ENCODE results near the gene GRIK4. TPM values are rescaled to one million over a fixed set of nuclear protein-coding genes. Genes with fewer than 3 reads are reported as not detected.

The GRIK4 gene
- total and polyA plus RNA-seq, 4 donors = 0.05 to 0.25 (median 0.06) TPM; not detected in 1

GRCh38 chr11:120863359-120863758 is 351.8 kb downstream of the GRIK4 start:
- H3K4me1 ChIP-seq (ENCODE audit: control insufficient read depth in 4 of 4, insufficient read depth in 4 of 4, low read length in 3 of 4) = no peaks in the 10 kb centered on the region
- no peaks in the 10 kb centered on the region for H3K9me3 ChIP-seq (ENCODE audit: control insufficient read depth in 4 of 4, low read length in 3 of 4)
- H3K4me3 ChIP-seq (ENCODE audit: low read depth in 1 of 3, low read length in 3 of 3) = no peak overlapping the region
- H3K36me3 ChIP-seq (ENCODE audit: control insufficient read depth in 4 of 4, insufficient read depth in 3 of 4, low read depth in 1 of 4, low read length in 3 of 4) = no peaks in the 10 kb centered on the region
- no peak for DNase-seq (ENCODE audit: low spot score)
- no peak overlapping the region for H3K9ac ChIP-seq (ENCODE audit: low read depth in 1 of 2, low read length in 2 of 2)
- H3K27me3 ChIP-seq (ENCODE audit: control insufficient read depth in 4 of 4, insufficient read depth in 4 of 4, low read length in 3 of 4) = peaks cover 0 to 2% (median 0%) of the 10 kb centered on the region in 4 donors
- 96% methylated on average over 2 of the region's 2 CpGs for WGBS
- TF ChIP-seq TAF1 (conservative IDR thresholded peaks at IDR 0.05) (no peak), SP1 (IDR thresholded peaks at IDR 0.05) (no peak), HNF4G (IDR thresholded peaks at IDR 0.05) (no peak), MAX (IDR thresholded peaks at IDR 0.05) (no peak), RAD21 (IDR thresholded peaks at IDR 0.05) (no peak), FOXA1 (IDR thresholded peaks at IDR 0.05) (no peak), CTCF (IDR thresholded peaks at IDR 0.05; ENCODE audit: low read depth, low read length, missing input control) (no peak), ATF3 (IDR thresholded peaks at IDR 0.05) (no peak), HNF4A (conservative IDR thresholded peaks at IDR 0.05) (no peak), RXRA (IDR thresholded peaks at IDR 0.05) (no peak), GABPA (IDR thresholded peaks at IDR 0.05 in 1 of 2, conservative IDR thresholded peaks at IDR 0.05 in 1 of 2) (no peak), YY1 (IDR thresholded peaks at IDR 0.05) (no peak)
- no peak overlapping the region for H3K27ac ChIP-seq (ENCODE audit: low read depth in 1 of 2, low read length in 2 of 2)

- Histone ChIP-seq H3K9me3 (ENCODE audit: control insufficient read depth in 4 of 4, low read length in 3 of 4) (no peaks in the 10 kb centered on the region), H3K9ac (ENCODE audit: low read depth in 1 of 2, low read length in 2 of 2) (no peak overlapping the region), H3K4me3 (ENCODE audit: low read depth in 1 of 3, low read length in 3 of 3) (no peak overlapping the region), H3K27ac (ENCODE audit: low read depth in 1 of 2, low read length in 2 of 2) (no peak overlapping the region), H3K36me3 (ENCODE audit: control insufficient read depth in 4 of 4, insufficient read depth in 3 of 4, low read depth in 1 of 4, low read length in 3 of 4) (no peaks in the 10 kb centered on the region), H3K4me1 (ENCODE audit: control insufficient read depth in 4 of 4, insufficient read depth in 4 of 4, low read length in 3 of 4) (no peaks in the 10 kb centered on the region), H3K27me3 (ENCODE audit: control insufficient read depth in 4 of 4, insufficient read depth in 4 of 4, low read length in 3 of 4) (peaks cover 0 to 2% (median 1%) of the 10 kb centered on the region in 4 donors)
- no peak for TF ChIP-seq GABPA (IDR thresholded peaks at IDR 0.05 in 1 of 2, conservative IDR thresholded peaks at IDR 0.05 in 1 of 2)
- no peak for DNase-seq (ENCODE audit: low spot score)
- 69% methylated on average over 8 of the region's 8 CpGs for WGBS
Observed at GRCh38 chr11:120867024-120867423, 355.5 kb downstream of the GRIK4 start.

GRCh38 chr11:120867531-120867930 is 356.0 kb downstream of the GRIK4 start:
- Histone ChIP-seq H3K4me1 (ENCODE audit: control insufficient read depth in 4 of 4, insufficient read depth in 4 of 4, low read length in 3 of 4) (no peaks in the 10 kb centered on the region), H3K27me3 (ENCODE audit: control insufficient read depth in 4 of 4, insufficient read depth in 4 of 4, low read length in 3 of 4) (peaks cover 0 to 2% (median 1%) of the 10 kb centered on the region in 4 donors), H3K9ac (ENCODE audit: low read depth in 1 of 2, low read length in 2 of 2) (no peak overlapping the region), H3K36me3 (ENCODE audit: control insufficient read depth in 4 of 4, insufficient read depth in 3 of 4, low read depth in 1 of 4, low read length in 3 of 4) (no peaks in the 10 kb centered on the region), H3K9me3 (ENCODE audit: control insufficient read depth in 4 of 4, low read length in 3 of 4) (no peaks in the 10 kb centered on the region), H3K27ac (ENCODE audit: low read depth in 1 of 2, low read length in 2 of 2) (no peak overlapping the region), H3K4me3 (ENCODE audit: low read depth in 1 of 3, low read length in 3 of 3) (no peak overlapping the region)
- WGBS = 74% methylated on average over 11 of the region's 11 CpGs
- DNase-seq (ENCODE audit: low spot score) = no peak
- TF ChIP-seq JUND (IDR thresholded peaks at IDR 0.05) = no peak
- TF ChIP-seq ATF3 (IDR thresholded peaks at IDR 0.05) = no peak
- no peak for TF ChIP-seq HNF4A (conservative IDR thresholded peaks at IDR 0.05)
- TF ChIP-seq FOXA1 (IDR thresholded peaks at IDR 0.05) = no peak
- TF ChIP-seq NR2F2 (IDR thresholded peaks at IDR 0.05) = no peak
- TF ChIP-seq TAF1 (conservative IDR thresholded peaks at IDR 0.05) = no peak
- TF ChIP-seq FOXA2 (IDR thresholded peaks at IDR 0.05) = no peak
- TF ChIP-seq YY1 (IDR thresholded peaks at IDR 0.05) = no peak
- TF ChIP-seq CTCF (IDR thresholded peaks at IDR 0.05; ENCODE audit: low read depth, low read length, missing input control) = no peak
- TF ChIP-seq SP1 (IDR thresholded peaks at IDR 0.05) = no peak
- TF ChIP-seq MAX (IDR thresholded peaks at IDR 0.05) = no peak
- TF ChIP-seq HNF4G (IDR thresholded peaks at IDR 0.05) = no peak
- TF ChIP-seq GABPA (IDR thresholded peaks at IDR 0.05 in 1 of 2, conservative IDR thresholded peaks at IDR 0.05 in 1 of 2) = no peak
- no peak for TF ChIP-seq RAD21 (IDR thresholded peaks at IDR 0.05)
- TF ChIP-seq RXRA (IDR thresholded peaks at IDR 0.05) = no peak
- no peak for TF ChIP-seq ZBTB33 (IDR thresholded peaks at IDR 0.05)
- TF ChIP-seq EGR1 (IDR thresholded peaks at IDR 0.05; ENCODE audit: low read depth in 2 of 2) = no peak

Data from liver (tissue), 9 donors.